GM19351 (cell line): Measurements from ENCODE around the gene FRY.
A peak's percentile ranks its signal among the peaks of the same experiment; 100 is the strongest.
"Not testable (repeated sequence)": the region's sequence is repeated elsewhere in the genome, so short reads cannot be mapped to it uniquely, and the experiment has no call there.

Experiments used
- ATAC-seq: cut with Tn5 transposase; IDR thresholded peaks from one replicate; pipeline ENCODE4 v1.9.1; 2021; ENCODE audit warnings: mild to moderate bottlenecking, moderate library complexity; ENCODE audit not compliant: unreplicated experiment

The FRY gene

DNA sequence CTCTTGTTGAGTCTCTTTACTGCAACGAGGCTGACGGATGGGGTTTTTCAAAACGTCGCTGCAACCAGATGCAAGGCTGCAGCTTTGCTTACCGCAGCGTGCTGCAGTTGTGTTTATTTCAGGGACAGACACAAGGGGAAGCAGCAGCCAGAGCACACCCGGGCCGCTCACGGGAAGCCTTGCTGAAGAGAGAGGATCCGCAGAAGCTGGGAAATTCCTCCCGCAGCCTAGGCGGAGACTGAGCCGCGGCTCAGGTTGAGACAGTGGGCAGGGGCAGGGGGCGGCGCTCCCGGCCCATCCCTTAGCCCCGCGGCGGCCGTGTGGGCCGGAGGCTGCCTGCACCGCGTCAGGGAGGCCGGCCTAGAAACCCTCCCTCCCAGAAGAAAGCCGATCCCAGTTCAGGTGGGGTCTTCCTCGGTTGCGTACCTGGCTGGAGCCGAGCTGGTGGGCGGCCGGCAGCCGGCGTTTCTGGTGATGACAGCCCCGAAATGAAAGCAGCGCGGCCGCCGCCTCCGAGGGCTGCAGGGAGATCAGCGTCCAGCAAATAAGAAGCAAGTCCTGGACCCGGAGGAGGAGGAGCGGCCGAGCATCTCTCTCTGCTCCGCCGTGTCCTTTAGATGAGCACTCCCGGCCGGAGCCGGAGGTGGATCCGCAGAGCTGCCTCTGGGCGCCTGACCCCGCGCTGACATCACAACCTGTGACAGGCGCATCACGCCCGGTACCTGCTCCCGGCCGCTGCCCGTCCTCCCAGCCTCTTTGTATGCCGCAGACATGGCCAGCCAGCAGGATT lies at the start of gene FRY:
TSS of gene FRY (plus strand) at position 750 of the 790 bp plus-strand sequence. CDS start at position 772, 22 bp downstream.
- peak; percentile 77 for ATAC-seq

- ATAC-seq, result no peak
These were observed 49.5 kb upstream of the FRY start for GRCh38 chr13:31982124-31982523.

DNA sequence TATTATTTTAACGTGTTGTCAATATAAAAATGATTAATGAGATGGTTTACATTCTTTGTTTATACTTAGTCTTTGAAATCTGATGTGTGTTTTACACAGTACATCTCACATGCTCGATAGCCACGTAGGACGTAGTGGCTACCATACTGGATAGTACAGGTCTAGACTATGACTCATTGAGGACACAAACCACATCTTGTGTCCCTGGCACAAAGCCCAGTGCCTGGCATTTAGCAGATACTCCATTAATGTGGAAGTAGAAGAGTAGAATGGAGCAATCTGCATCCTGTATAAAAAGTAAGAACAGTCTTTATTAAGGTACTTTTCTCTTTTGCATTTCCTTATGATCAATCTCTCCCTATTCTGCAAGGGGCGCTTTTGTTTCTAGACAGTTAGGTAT lies 49.0 kb upstream of the FRY start:
- no peak for ATAC-seq

- not testable (repeated sequence) for ATAC-seq
These were observed 47.9 kb upstream of the FRY start for GRCh38 chr13:31983696-31984095.

DNA sequence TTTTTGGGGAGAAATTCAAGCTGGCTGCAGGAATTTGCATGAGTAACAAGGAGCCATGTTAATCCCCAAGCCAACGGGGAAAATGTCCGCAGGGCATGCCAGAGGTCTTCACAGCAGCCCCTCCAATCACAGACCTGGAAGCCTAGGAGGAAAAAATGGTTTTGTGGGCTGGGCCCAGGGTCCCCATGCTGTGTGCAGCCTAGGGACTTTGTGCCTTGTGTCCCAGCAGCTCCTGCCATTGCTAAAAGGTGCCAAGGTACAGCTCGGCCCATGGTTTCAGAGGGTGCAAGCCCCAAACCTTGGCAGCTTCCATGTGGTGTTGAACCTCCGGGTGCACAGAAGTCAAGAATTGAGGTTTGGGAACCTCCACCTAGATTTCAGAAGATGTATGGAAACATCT lies 47.2 kb upstream of the FRY start:
- ATAC-seq, result not testable (repeated sequence)

- ATAC-seq, result no peak
These were observed 44.7 kb upstream of the FRY start for GRCh38 chr13:31986676-31987470.

GRCh38 chr13:31987535-31988170 lies 43.9 kb upstream of the FRY start:
- ATAC-seq, result no peak

DNA sequence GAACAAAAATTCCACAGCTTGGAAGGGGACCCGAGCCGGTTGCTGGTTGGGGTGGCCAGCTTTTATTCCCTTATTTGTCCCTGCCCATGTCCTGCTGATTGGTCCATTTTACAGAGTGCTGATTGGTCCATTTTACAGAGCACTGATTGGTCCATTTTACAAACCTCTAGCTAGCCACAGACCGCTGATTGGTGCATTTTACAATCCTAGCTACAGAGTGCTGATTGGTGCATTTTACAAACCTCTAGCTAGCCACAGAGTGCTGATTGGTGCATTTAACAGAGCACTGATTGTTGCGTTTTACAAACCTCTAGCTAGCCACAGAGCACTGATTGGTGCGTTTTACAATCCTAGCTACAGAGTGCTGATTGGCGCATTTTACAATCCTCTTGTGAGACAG lies 37.2 kb upstream of the FRY start:
- not testable (repeated sequence) for ATAC-seq

- no peak for ATAC-seq
These were observed 35.0 kb upstream of the FRY start for GRCh38 chr13:31996601-31997000.

GRCh38 chr13:31997641-31998040 lies 33.9 kb upstream of the FRY start:
- no peak for ATAC-seq

GRCh38 chr13:31998131-31998530 lies 33.4 kb upstream of the FRY start:
- no peak for ATAC-seq

- ATAC-seq, result not testable (repeated sequence)
These were observed 30.8 kb upstream of the FRY start for GRCh38 chr13:32000754-32001153.

GRCh38 chr13:32001154-32001768 lies 30.3 kb upstream of the FRY start:
- peak; percentile 94 for ATAC-seq

- no peak for ATAC-seq
These were observed 29.8 kb upstream of the FRY start for GRCh38 chr13:32001769-32002168.

DNA sequence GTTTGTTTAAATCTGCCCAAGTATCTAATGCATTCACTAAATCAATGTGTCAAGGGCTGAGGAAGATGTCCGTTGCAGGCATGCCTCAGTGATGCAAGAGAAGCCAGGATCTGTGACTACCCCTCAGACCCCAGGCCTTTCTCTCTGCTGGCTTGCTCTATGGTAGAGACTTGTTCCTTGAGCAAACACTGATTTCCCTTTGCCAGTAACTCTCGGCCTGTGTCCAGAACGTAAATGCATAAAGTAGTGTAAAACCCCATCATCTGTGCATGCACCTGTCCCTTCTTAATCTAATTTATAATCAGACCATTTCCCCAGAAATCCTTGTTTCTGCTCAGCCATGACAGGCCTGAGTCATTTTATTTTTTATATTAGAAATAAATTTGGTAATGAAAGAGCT lies 28.7 kb upstream of the FRY start:
- no peak for ATAC-seq

- no peak for ATAC-seq
These were observed 24.1 kb upstream of the FRY start for GRCh38 chr13:32007494-32007893.

GRCh38 chr13:32008518-32009175 lies 22.9 kb upstream of the FRY start:
- ATAC-seq, result no peak

DNA sequence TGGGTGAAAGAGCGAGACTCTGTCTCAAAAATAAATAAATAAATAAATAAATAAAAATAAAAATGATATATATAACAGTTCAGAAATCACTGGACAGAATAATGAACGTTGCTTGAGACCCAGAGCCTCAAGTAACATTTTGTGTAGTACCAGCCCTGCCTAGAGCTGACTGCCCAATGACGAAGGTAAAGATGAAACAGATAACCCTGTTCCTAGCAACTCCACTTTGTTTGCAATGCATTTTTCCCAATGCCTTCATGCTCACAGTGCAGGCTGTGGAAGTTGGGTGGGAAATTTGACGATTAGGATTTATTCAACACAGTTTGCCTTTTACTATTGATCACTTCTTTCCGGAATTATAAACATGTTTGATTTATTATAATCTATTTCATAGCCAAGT lies 22.2 kb upstream of the FRY start:
- ATAC-seq, result no peak

GRCh38 chr13:32010136-32010535 lies 21.4 kb upstream of the FRY start:
- no peak for ATAC-seq

DNA sequence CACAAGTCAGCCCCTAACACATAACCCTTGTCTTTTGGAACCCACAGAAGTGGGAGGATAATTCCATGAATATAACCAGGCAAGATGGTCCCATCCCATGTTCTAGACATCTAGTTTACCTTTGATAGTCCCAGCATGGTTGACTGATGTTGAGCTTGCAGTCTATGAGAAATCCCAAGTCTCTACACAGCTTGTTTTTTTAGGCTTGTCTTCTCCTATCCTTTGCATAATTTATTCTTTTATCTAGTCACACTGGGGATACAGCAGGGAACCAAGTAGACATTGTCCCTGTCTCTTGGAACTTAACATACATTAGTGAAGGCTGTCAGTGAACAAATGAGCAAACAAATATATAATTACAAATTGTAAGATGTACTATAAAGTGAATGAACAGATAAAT lies 19.6 kb upstream of the FRY start:
- no peak for ATAC-seq

GRCh38 chr13:32013181-32013580 lies 18.4 kb upstream of the FRY start:
- ATAC-seq, result no peak
